ENCODE data around the gene CCL23.
"Not testable (repeated sequence)": the region's sequence is repeated elsewhere in the genome, so short reads cannot be mapped to it uniquely, and the experiment has no call there.

The CCL23 gene

GRCh38 chr17:36004594-36005108 lies 13.1 kb downstream of the CCL23 start:
- DNase-seq (ENCODE audit: low read depth in 2 of 2) = no peak

DNA sequence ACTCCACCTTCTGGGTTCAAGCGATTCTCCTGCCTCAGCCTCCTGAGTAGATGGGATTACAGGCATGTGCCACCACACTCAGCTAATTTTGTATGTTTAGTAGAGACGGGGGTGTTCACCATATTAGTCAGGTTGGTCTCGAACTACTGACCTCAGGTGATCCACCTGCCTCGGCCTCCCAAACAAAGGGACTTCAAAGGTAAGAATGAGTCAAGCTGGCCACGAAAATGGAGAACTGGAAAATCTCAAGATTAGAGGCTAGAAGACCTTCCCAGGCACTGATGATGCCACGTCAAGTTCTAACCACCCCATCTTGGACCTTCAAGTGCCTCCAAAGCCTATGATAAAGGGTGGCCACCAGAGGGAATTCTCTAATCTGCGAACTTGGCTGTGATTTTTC lies 15.1 kb downstream of the CCL23 start:
- no peak for DNase-seq (ENCODE audit: low read depth in 2 of 2)

GRCh38 chr17:36001862-36002603 lies 15.7 kb downstream of the CCL23 start:
- DNase-seq (ENCODE audit: low read depth in 2 of 2) = no peak

- no peak for DNase-seq (ENCODE audit: low read depth in 2 of 2)
Observed at GRCh38 chr17:36001110-36001771, 16.5 kb downstream of the CCL23 start, which contains the start of gene CCL15. TSS of gene CCL15 (minus strand) at chr17:36001553. CDS start at chr17:36001492, 61 bp downstream.

DNA sequence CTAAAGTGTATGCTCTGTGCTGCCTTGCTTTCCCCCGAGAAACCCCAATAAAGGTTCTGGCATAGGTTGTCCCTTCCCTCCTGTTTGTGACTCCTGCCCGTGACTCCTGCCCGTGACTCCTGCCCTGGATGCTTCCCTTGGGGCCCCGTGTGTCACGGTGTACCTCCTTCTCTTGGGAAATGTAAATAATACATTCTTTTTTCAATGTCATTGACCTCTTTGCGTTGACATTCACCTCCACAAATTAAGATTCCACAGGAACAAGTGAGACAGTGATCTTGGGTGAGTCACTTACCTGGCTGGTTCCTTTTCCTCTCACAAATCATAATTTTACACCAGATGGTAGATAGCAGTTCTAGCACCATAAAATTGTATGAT lies 17.1 kb downstream of the CCL23 start:
- DNase-seq (ENCODE audit: low read depth in 2 of 2) = no peak

DNA sequence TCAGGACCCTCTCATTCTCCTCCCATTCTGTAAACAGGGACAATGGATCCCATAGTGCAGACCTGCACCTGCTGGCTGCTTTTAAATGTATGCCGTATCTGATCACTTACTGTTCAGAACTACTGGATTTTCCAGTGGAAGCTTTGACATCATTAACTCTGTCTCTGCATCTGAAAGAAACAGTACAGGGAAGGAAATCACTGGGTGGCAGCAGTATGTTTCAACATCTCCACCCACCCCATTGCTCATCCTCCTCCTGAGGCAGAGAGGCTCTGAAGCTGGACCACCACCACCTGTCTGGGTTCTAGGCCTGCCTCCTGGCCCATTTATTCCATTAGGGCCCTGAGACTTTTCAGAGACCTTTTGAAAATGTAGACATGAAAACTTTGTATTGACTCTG lies 19.0 kb downstream of the CCL23 start:
- DNase-seq (ENCODE audit: low read depth in 2 of 2) = no peak

- DNase-seq (ENCODE audit: low read depth in 2 of 2) = no peak
Observed at GRCh38 chr17:35998018-35998545, 19.7 kb downstream of the CCL23 start.

GRCh38 chr17:35995346-35995745 lies 22.4 kb downstream of the CCL23 start:
- not testable (repeated sequence) for DNase-seq (ENCODE audit: low read depth in 2 of 2)

DNA sequence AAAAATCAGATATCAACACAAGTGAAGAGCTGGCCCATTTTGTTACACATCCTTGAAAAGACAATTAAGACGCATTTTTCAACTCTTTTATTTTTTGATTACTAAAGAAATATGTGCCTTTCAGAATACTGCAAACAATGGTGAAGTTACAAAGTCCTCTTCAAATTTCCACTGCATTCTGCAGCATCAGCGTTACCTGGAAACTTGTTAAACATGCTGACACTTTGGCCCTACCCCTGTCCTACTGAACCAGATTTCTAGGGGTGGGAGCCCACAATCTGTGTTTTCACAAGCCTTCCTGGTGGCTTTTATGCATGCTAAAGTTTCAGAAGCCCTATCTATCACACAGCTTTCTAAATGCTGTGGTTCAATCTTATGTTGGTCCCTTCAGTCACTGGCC lies 26.7 kb downstream of the CCL23 start:
- no peak for DNase-seq (ENCODE audit: low read depth in 2 of 2)

GRCh38 chr17:35988164-35988563 lies 29.6 kb downstream of the CCL23 start:
- no peak for DNase-seq (ENCODE audit: low read depth in 2 of 2)

DNA sequence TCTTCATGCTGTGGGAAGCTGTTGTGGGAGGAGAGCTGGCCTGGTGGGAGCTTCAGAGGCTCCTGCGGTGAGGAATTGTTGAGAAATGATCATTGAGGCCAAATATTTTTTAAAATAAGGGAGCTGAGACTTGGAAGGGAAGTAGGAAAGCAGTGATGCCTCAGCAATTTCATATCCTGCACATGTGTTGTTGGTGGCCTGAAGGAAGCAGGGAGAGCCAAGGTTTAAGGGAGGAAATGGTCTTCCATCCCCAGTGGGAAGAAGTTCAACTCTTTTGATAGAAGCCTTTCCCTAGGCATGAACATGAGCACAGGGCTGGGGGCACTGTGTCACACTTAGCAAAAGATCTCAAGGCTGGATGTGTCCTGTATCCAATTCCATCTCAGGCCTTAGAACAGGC lies 31.1 kb downstream of the CCL23 start, which contains the start of gene CCL14:
TSS of gene CCL14 (minus strand) at position 87 of the 400 bp plus-strand sequence. CDS start at position 7, 80 bp downstream.
- no peak for DNase-seq (ENCODE audit: low read depth in 2 of 2)

DNA sequence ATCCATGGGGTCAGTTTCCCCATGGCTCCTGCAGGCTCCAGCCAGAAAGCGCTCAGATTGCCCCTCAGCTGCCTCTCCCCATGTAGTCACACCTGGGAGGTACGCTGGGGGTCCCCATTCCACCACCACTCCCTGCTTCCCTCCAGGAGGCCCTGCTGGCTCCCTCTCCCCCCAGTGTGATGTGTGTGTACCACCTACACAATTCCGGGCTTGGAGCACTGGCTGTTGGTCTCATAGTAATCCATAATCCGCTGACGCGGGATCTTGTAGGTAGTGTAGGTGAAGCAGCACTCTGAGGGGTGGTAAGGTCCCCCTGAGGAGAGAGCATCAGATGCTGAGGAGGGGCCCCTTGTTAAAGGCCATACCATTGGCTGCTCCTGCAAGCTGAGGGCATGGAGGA lies 33.6 kb downstream of the CCL23 start:
- no peak for DNase-seq (ENCODE audit: low read depth in 2 of 2)

- DNase-seq (ENCODE audit: low read depth in 2 of 2) = no peak
Observed at GRCh38 chr17:35982409-35983191, 35.2 kb downstream of the CCL23 start.

DNA sequence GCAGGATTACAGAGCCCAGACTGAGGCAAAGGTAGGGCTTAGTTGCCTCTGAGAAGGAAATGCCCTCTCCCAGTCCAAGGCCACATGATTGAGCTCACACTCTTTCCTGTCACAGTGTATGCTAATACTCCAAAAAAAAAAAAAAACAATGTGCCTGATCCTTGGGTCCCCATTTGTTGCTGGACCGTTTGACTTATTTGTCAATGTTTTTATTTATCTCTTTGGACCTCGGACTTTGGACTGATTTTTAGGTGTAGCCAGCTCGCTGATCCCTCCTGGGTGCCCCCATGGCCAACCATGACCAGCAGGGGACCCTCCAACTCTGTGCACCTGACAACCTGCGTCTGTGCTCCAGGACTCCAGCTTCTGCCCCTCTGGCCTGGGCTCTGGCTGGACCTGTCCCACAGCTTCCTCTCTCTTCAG lies 35.9 kb downstream of the CCL23 start:
- DNase-seq (ENCODE audit: low read depth in 2 of 2) = no peak

GRCh38 chr17:35981246-35981645 lies 36.5 kb downstream of the CCL23 start, which contains the start of gene CCL16:
TSS of gene CCL16 (minus strand) at chr17:35981497. CDS start at chr17:35981420, 77 bp downstream.
- no peak for DNase-seq (ENCODE audit: low read depth in 2 of 2)

DNA sequence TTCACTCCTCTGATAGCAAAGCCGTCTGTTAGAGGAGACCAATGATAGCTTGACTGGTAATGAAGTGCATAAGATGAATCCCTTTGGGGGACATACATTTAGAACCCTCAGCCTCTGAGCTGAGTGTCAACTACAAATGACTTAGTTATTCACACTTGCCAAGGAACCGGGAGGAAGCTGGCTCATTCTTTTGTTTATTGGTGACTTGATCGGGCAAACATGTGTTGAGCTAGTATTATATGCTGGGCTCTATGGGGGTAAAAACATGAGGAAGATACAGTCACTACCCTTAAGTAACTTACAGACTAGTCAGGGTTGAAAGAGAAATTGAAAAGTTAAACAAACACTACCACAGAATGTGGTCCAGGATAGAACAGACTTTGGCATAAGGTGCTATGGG lies 39.4 kb downstream of the CCL23 start:
- DNase-seq (ENCODE audit: low read depth in 2 of 2) = no peak

- no peak for DNase-seq (ENCODE audit: low read depth in 2 of 2)
Observed at GRCh38 chr17:35977509-35977908, 40.3 kb downstream of the CCL23 start.

- DNase-seq (ENCODE audit: low read depth in 2 of 2) = no peak
Observed at GRCh38 chr17:35973333-35974260, 44.2 kb downstream of the CCL23 start.

GRCh38 chr17:35972945-35973332 lies 44.8 kb downstream of the CCL23 start:
- no peak for DNase-seq (ENCODE audit: low read depth in 2 of 2)

GRCh38 chr17:35972535-35972934 lies 45.2 kb downstream of the CCL23 start:
- DNase-seq (ENCODE audit: low read depth in 2 of 2) = no peak

DNA sequence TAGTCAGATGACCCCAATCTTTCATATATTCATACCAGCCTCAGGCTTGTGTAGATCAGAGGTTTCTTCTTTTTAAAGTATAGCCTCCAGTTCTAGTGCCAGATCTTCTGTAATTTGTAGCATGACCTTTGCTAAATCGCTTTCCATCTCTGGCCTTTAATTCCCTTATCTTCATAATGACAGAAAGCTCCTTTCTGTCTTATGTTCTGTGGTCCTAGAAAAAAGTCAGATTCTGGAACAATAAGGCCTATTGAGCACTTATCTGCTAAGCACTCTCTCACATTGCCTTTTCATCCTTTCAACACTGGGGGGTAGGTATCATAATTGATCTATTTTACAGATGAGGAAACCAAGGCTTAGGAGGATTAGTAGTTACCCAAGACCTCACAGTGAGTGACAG lies 45.7 kb downstream of the CCL23 start:
- no peak for DNase-seq (ENCODE audit: low read depth in 2 of 2)
